Measurements from ENCODE around the gene EXTL1.

GRCh38 chr1:26005434-26006105 is 16.0 kb upstream of the EXTL1 start:
- TF ChIP-seq CTCF (conservative IDR thresholded peaks at IDR 0.05; ENCODE audit: low read depth, low read length): no peak
- no peak for TF ChIP-seq EZH2phosphoT487 (IDR thresholded peaks at IDR 0.05; ENCODE audit: borderline replicate concordance, low read length)
- no peak for TF ChIP-seq EZH2 (IDR thresholded peaks at IDR 0.05; ENCODE audit: low read length, unreplicated experiment)

Measured in PC-3 (cell line).